Iris pigment epithelial cell (primary cell): ENCODE measurements around the gene PIGM.
A peak's percentile ranks its signal among the peaks of the same experiment; 100 is the strongest.

Source experiments
- DNase-seq: peaks from one replicate; pipeline ENCODE4 v3.0.0-alpha.2; 2011; ENCODE audit warnings: low read depth

The PIGM gene

GRCh38 chr1:159988006-159988405 is 43.8 kb downstream of the PIGM start:
- no peak for DNase-seq

- DNase-seq = no peak
Observed at GRCh38 chr1:159987186-159987585, 44.6 kb downstream of the PIGM start.

- no peak for DNase-seq
Observed at GRCh38 chr1:159986531-159986930, 45.3 kb downstream of the PIGM start.

- no peak for DNase-seq
Observed at GRCh38 chr1:159986093-159986492, 45.7 kb downstream of the PIGM start.

- DNase-seq = no peak
Observed at GRCh38 chr1:159985473-159985872, 46.3 kb downstream of the PIGM start.

GRCh38 chr1:159983681-159984080 is 48.1 kb downstream of the PIGM start:
- DNase-seq = no peak

- DNase-seq = no peak
Observed at GRCh38 chr1:159982280-159982679, 49.5 kb downstream of the PIGM start.

- no peak for DNase-seq
Observed at GRCh38 chr1:159981351-159982055, 50.3 kb downstream of the PIGM start.

- DNase-seq = no peak
Observed at GRCh38 chr1:159980786-159981185, 51.0 kb downstream of the PIGM start.

GRCh38 chr1:159980076-159980475 is 51.7 kb downstream of the PIGM start:
- DNase-seq = no peak

GRCh38 chr1:159979257-159979656 is 52.5 kb downstream of the PIGM start:
- DNase-seq = peak; percentile 15

- DNase-seq = no peak
Observed at GRCh38 chr1:159978107-159978398, 53.7 kb downstream of the PIGM start.

GRCh38 chr1:159977364-159978106 is 54.3 kb downstream of the PIGM start:
- no peak for DNase-seq
